K562 (cell line): ENCODE data around the gene HJV. TPM values are rescaled to one million over a fixed set of nuclear protein-coding genes. Genes with fewer than 3 reads are reported as not detected.

Experiments used
- BRD9 ChIP-seq: fragments of 450-650 bp; IDR thresholded peaks from 2 replicates; pipeline ENCODE4 v1.6.1; 2018; ENCODE audit warnings: low read depth; ENCODE audit not compliant: partially characterized antibody
- CREBBP ChIP-seq: IDR thresholded peaks from one replicate; pipeline ENCODE4 v1.6.1; 2012; ENCODE audit warnings: low read depth, mild to moderate bottlenecking, control low read depth, inconsistent platforms, low read length
- CXXC5 ChIP-seq: fragments of 250-450 bp; sonication (Bioruptor Pico); IDR thresholded peaks from 2 replicates; pipeline ENCODE4 v1.8.0; 2022; ENCODE audit warnings: inconsistent platforms, mild to moderate bottlenecking, moderate library complexity
- ESRRB ChIP-seq: fragments of 250-450 bp; sonication (Bioruptor Pico); IDR thresholded peaks from 2 replicates; pipeline ENCODE4 v1.5.0; 2020; ENCODE audit warnings: mild to moderate bottlenecking, moderate library complexity, borderline replicate concordance
- GABPB2 ChIP-seq: fragments of 250-450 bp; sonication (Bioruptor Pico); conservative IDR thresholded peaks from 2 replicates; pipeline ENCODE4 v1.5.1; 2021; ENCODE audit warnings: mild to moderate bottlenecking
- HDAC2 ChIP-seq: fragments of 450-650 bp; IDR thresholded peaks from 2 replicates; pipeline ENCODE4 v1.6.1; 2016; ENCODE audit warnings: mild to moderate bottlenecking
- HDAC3 ChIP-seq: fragments of 450-650 bp; IDR thresholded peaks from 2 replicates; pipeline ENCODE4 v1.6.1; 2018; ENCODE audit warnings: borderline replicate concordance, mild to moderate bottlenecking, moderate library complexity; ENCODE audit not compliant: partially characterized antibody
- HINFP ChIP-seq: fragments of 450-650 bp; conservative IDR thresholded peaks from 2 replicates; pipeline ENCODE4 v1.6.1; 2016; ENCODE audit warnings: missing genetic modification characterization, low read depth, mild to moderate bottlenecking, control low read depth, missing compliant biosample characterization
- HOXB6 ChIP-seq: fragments of 250-450 bp; sonication (Bioruptor Pico); IDR thresholded peaks from 2 replicates; pipeline ENCODE4 v1.5.1; 2022; ENCODE audit warnings: mild to moderate bottlenecking, borderline replicate concordance
- ILK ChIP-seq: fragments of 450-650 bp; IDR thresholded peaks from 2 replicates; pipeline ENCODE4 v1.6.1; 2016; ENCODE audit warnings: missing genetic modification characterization, low read depth, mild to moderate bottlenecking, missing compliant biosample characterization, moderate library complexity, borderline replicate concordance
- KDM2B ChIP-seq: fragments of 250-450 bp; sonication (Bioruptor Pico); IDR thresholded peaks from 2 replicates; pipeline ENCODE4 v1.8.0; 2021; ENCODE audit warnings: mild to moderate bottlenecking, moderate library complexity
- L3MBTL2 ChIP-seq: fragments of 450-650 bp; IDR thresholded peaks from 2 replicates; pipeline ENCODE4 v1.6.1; 2016; ENCODE audit warnings: mild to moderate bottlenecking, moderate library complexity
- MCM7 ChIP-seq, 2 experiments: fragments of 450-650 bp; IDR thresholded peaks; 2 replicates each; pipeline ENCODE4 v1.6.1; 2016 to 2018
- MEIS2 ChIP-seq: fragments of 450-650 bp; IDR thresholded peaks from 2 replicates; pipeline ENCODE4 v1.6.1; 2014; ENCODE audit warnings: mild to moderate bottlenecking; ENCODE audit not compliant: partially characterized antibody
- NFE2 ChIP-seq: IDR thresholded peaks from 2 replicates; pipeline ENCODE4 v1.6.1; 2014; ENCODE audit warnings: antibody characterized with exemption, low read depth
- PHTF2 ChIP-seq: fragments of 250-450 bp; sonication (Bioruptor Pico); IDR thresholded peaks from 2 replicates; pipeline ENCODE4 v1.5.0; 2021; ENCODE audit warnings: mild to moderate bottlenecking
- POLR2A ChIP-seq: fragments of 450-650 bp; conservative IDR thresholded peaks from 2 replicates; pipeline ENCODE4 v1.6.1; 2016
- RBM25 ChIP-seq: fragments of 200-400 bp; formaldehyde crosslinking; IDR thresholded peaks from 2 replicates; pipeline ENCODE4 v1.6.1; 2018; ENCODE audit warnings: low read length, low read depth, moderate library complexity; ENCODE audit not compliant: severe bottlenecking
- SOX6 ChIP-seq: fragments of 450-650 bp; IDR thresholded peaks from 2 replicates; pipeline ENCODE4 v1.6.1; 2014; ENCODE audit warnings: mild to moderate bottlenecking
- STAT5A ChIP-seq: IDR thresholded peaks from 2 replicates; pipeline ENCODE4 v1.6.1; 2012; ENCODE audit warnings: low read length, inconsistent platforms, borderline replicate concordance
- TEAD2 ChIP-seq: fragments of 450-650 bp; IDR thresholded peaks from 2 replicates; pipeline ENCODE4 v1.6.1; 2016; ENCODE audit warnings: missing genetic modification characterization, control low read depth, missing compliant biosample characterization
- VEZF1 ChIP-seq: fragments of 200-800 bp; sonication (Bioruptor generic); IDR thresholded peaks from 2 replicates; pipeline ENCODE4 v1.6.1; 2017; ENCODE audit warnings: missing genetic modification characterization, missing compliant biosample characterization
- ZNF263 ChIP-seq: sonication (generic); formaldehyde crosslinking; IDR thresholded peaks from 2 replicates; pipeline ENCODE4 v1.8.0; 2022; ENCODE audit warnings: mild to moderate bottlenecking, missing genetic modification reagents, borderline replicate concordance
- ZNF408 ChIP-seq: fragments of 250-450 bp; sonication (Bioruptor Pico); IDR thresholded peaks from 2 replicates; pipeline ENCODE4 v1.4.0; 2020; ENCODE audit warnings: low read depth, mild to moderate bottlenecking, moderate library complexity
- ZNF449 ChIP-seq: fragments of 250-450 bp; sonication (Bioruptor Pico); IDR thresholded peaks from 2 replicates; pipeline ENCODE4 v1.8.0; 2022; ENCODE audit warnings: moderate library complexity, mild to moderate bottlenecking, inconsistent platforms
- ZNF764 ChIP-seq: fragments of 250-450 bp; sonication (Bioruptor Pico); IDR thresholded peaks from 2 replicates; pipeline ENCODE4 v1.4.0; 2020; ENCODE audit warnings: low read depth, mild to moderate bottlenecking, moderate library complexity
- ZNF79 ChIP-seq: fragments of 250-450 bp; sonication (Bioruptor Pico); IDR thresholded peaks from 2 replicates; pipeline ENCODE4 v1.4.0; 2020; ENCODE audit warnings: low read depth, mild to moderate bottlenecking, moderate library complexity
- polyA plus RNA-seq, 8 experiments: library from polyadenylated mRNA; depleted of rRNA in 4 of 8; stranded (reverse) in 5 of 8; unstranded in 3 of 8; fragments of >200 nt; fragmentation: Nextera tagmentation in 2 of 8; fragmentation: Illumina TruSeq in 1 of 8; extraction: Ambion mirVana in 2 of 8; extraction: Trizol in 1 of 8; gene quantifications; 2 replicates each; pipeline versions ENCODE4 v1.2.1 to v1.2.3, GENCODE V29; 2011 to 2014; ENCODE audit warnings: inconsistent platforms in 1 of 8, missing spikeins in 1 of 8
- total RNA-seq, 7 experiments: library from RNA; depleted of rRNA in 6 of 7; stranded (reverse); fragments of >200 nt in 6 of 7; fragmentation: Illumina TruSeq in 2 of 7; extraction: Trizol in 2 of 7; gene quantifications; 2 replicates each; pipeline versions ENCODE4 v1.2.1 to v1.2.3, GENCODE V29; 2011 to 2021; ENCODE audit warnings: low replicate concordance in 1 of 7

Gene HJV
- total and polyA plus RNA-seq, 9 of the 15 experiments (the other 6 are each of a cell fraction or from before 2014, with no cell fraction given): 1.0 to 6.6 (median 2.4) TPM

- TF ChIP-seq ESRRB (CRISPR knock-in tag): no peak
- TF ChIP-seq BRD9: peak; percentile 99
- no peak for TF ChIP-seq STAT5A
- TF ChIP-seq ZNF449: no peak
- no peak for TF ChIP-seq CREBBP
- TF ChIP-seq HDAC2: no peak
- TF ChIP-seq HDAC3: peak; percentile 61
- peak; percentile 66 for TF ChIP-seq CXXC5
- no peak for TF ChIP-seq TEAD2
- peak; percentile 54; the same call in 1 of the 2 replicates for TF ChIP-seq ZNF263 (CRISPR knock-in tag)
- TF ChIP-seq HOXB6 (CRISPR knock-in tag): no peak
- TF ChIP-seq ZNF408: no peak
- no peak for TF ChIP-seq RBM25
- TF ChIP-seq ZNF764 (CRISPR knock-in tag): peak; percentile 94
- TF ChIP-seq HINFP (tag): no peak
- TF ChIP-seq PHTF2: 0 out of 2 replicates have a peak, but pooled peaks have one; percentile 69
- 0 out of 2 replicates have a peak, but pooled peaks have one; percentile 48 for TF ChIP-seq KDM2B
- TF ChIP-seq ZNF79 (CRISPR knock-in tag): no peak
- no peak; the same call in 1 of the 2 replicates for TF ChIP-seq L3MBTL2
- TF ChIP-seq MCM7 (IDR thresholded peaks at IDR 0.05): no peak
- TF ChIP-seq MEIS2: peak; percentile 14
- no peak for TF ChIP-seq ILK (tag)
- no peak for TF ChIP-seq NFE2
- no peak for TF ChIP-seq POLR2A
- TF ChIP-seq SOX6: peak; percentile 48; the same call in 1 of the 2 replicates
- no peak; the same call in 1 of the 2 replicates for TF ChIP-seq GABPB2 (CRISPR knock-in tag)
- peak; percentile 44; the same call in 1 of the 2 replicates for TF ChIP-seq VEZF1
Observed at GRCh38 chr1:146036965-146037646, 15.6 kb upstream of the HJV start (continued).
